NB4 (cell line): ENCODE results near the gene SLC27A6.

Experiments
- DNase-seq: peaks from one replicate; pipeline ENCODE4 v3.0.0; 2010; ENCODE audit warnings: low read depth
- H3K4me3 ChIP-seq: one replicate; pipeline ENCODE4 v1.5.1; 2011; ENCODE audit warnings: mild to moderate bottlenecking, low read depth, low read length, moderate library complexity
- MYC ChIP-seq: IDR thresholded peaks from 2 replicates; pipeline ENCODE4 v1.6.1; 2011; ENCODE audit warnings: low read depth, low read length
- POLR2A ChIP-seq: IDR thresholded peaks from 2 replicates; pipeline ENCODE4 v1.6.1; 2011; ENCODE audit warnings: mild to moderate bottlenecking; ENCODE audit not compliant: insufficient read length; ENCODE audit errors: extremely low read depth
- TF ChIP-seq, protein P1 (sequence below): IDR thresholded peaks from one replicate; pipeline ENCODE4 v1.5.1; 2012; ENCODE audit warnings: low read depth, low read length
- TF ChIP-seq, protein P2 (sequence below): IDR thresholded peaks from 2 replicates; pipeline ENCODE4 v1.6.1; 2011; ENCODE audit warnings: low read depth, low read length

Gene SLC27A6

GRCh38 chr5:129041196-129041881, 76.1 kb downstream of the SLC27A6 start:
- TF ChIP-seq MYC (no peak), POLR2A (no peak)
- TF ChIP-seq, protein P1, sequence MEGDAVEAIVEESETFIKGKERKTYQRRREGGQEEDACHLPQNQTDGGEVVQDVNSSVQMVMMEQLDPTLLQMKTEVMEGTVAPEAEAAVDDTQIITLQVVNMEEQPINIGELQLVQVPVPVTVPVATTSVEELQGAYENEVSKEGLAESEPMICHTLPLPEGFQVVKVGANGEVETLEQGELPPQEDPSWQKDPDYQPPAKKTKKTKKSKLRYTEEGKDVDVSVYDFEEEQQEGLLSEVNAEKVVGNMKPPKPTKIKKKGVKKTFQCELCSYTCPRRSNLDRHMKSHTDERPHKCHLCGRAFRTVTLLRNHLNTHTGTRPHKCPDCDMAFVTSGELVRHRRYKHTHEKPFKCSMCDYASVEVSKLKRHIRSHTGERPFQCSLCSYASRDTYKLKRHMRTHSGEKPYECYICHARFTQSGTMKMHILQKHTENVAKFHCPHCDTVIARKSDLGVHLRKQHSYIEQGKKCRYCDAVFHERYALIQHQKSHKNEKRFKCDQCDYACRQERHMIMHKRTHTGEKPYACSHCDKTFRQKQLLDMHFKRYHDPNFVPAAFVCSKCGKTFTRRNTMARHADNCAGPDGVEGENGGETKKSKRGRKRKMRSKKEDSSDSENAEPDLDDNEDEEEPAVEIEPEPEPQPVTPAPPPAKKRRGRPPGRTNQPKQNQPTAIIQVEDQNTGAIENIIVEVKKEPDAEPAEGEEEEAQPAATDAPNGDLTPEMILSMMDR = no peak
- TF ChIP-seq, protein P2, sequence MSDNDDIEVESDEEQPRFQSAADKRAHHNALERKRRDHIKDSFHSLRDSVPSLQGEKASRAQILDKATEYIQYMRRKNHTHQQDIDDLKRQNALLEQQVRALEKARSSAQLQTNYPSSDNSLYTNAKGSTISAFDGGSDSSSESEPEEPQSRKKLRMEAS = no peak
- no peak overlapping the region for H3K4me3 ChIP-seq
- DNase-seq = no peak

- no peak for DNase-seq
- TF ChIP-seq POLR2A (no peak), MYC (no peak)
- TF ChIP-seq, protein P1 = no peak
- TF ChIP-seq, protein P2 = no peak
- H3K4me3 ChIP-seq = no peak overlapping the region
Observed at GRCh38 chr5:129042306-129042705, 77.0 kb downstream of the SLC27A6 start.

DNA sequence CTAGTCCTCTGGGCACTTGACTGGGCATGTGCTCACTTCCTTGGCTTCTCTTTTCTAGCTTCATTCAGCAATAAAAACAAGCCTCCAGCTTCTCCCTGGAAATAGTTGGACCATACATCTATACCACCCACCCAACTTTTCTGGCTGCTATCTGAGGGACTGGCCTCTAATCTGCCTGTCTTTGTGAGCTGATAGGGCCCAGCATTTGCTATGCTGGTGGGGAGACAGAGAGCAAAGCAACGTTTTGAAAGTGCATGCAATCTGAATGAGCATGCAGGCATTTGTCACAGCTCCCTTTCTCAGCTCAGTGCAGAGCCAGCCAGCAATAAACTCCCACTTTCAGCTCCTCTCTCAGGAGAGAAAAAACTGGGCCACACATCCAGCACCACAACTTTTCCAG, 78.6 kb downstream of the SLC27A6 start:
- DNase-seq = no peak
- no peak overlapping the region for H3K4me3 ChIP-seq
- TF ChIP-seq MYC (no peak), POLR2A (no peak)
- TF ChIP-seq, protein P1 = no peak
- TF ChIP-seq, protein P2 = no peak

GRCh38 chr5:129046151-129046550, 80.9 kb downstream of the SLC27A6 start:
- no peak for DNase-seq
- TF ChIP-seq, protein P1 = no peak
- TF ChIP-seq POLR2A (no peak), MYC (no peak)
- TF ChIP-seq, protein P2 = no peak

DNA sequence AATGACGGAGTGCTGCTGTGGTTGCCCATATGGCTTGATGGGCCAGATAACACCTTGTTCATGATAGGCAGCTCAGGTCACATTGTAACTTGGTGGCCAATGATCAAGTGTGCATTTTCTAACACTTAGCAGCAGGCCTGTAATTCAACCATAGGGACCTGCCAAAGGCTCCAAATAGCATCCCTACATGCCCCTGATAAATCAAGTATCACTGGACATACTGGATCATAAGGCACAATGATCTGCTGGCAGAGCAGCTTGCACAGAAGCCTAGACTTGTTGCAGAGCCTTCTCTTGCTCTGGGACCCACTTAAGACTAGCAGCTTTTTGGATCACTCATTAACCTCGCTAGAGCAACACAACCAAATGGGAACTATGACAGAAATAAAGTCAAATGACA, 83.2 kb downstream of the SLC27A6 start:
- no peak overlapping the region for H3K4me3 ChIP-seq
- DNase-seq = no peak
- TF ChIP-seq, protein P2 = no peak
- TF ChIP-seq MYC (no peak), POLR2A (no peak)
- TF ChIP-seq, protein P1 = no peak

More at GRCh38 chr5:129046151-129046550, 80.9 kb downstream of the SLC27A6 start:
- H3K4me3 ChIP-seq = no peak overlapping the region
